K562 (cell line): ENCODE results near the gene SLCO2A1. TPM values are rescaled to one million over a fixed set of nuclear protein-coding genes. Genes with fewer than 3 reads are reported as not detected.

Experiments
- ATAC-seq: fragments of 200-7000 bp; cut with Tn5 transposase; 3 replicates; pipeline ENCODE4 v1.9.1; 2020; ENCODE audit warnings: moderate library complexity
- BruUV-seq: library from RNA; stranded (reverse); fragments of 400-500 nt; replicated peaks from 2 replicates; lab custom pipeline; 2021; lab: Mats Ljungman, UMichigan
- CTCF ChIA-PET: fragments of 300-600 bp; formaldehyde crosslinking; extraction: SDS; loops from one replicate; lab custom pipeline; 2021; ENCODE audit warnings: low intra/inter-chr PET ratio; lab: Yijun Ruan, JAX
- POLR2A ChIA-PET: fragments of 300-600, 350-650 bp; sonication (Branson Sonifier 250); formaldehyde crosslinking; extraction: SDS; loops from one replicate; lab custom pipeline; 2021; ENCODE audit warnings: antibody characterized with exemption, inconsistent platforms; lab: Yijun Ruan, JAX
- DNase-seq, 4 experiments: peaks; one replicate each; pipeline versions ENCODE4 v3.0.0 to v3.0.0-alpha.2; 2011 to 2018; ENCODE audit warnings: low spot score in 3 of 4, mixed read lengths in 3 of 4; ENCODE audit errors: extremely low read depth in 1 of 4
- FAIRE-seq: peaks from 2 replicates; lab custom pipeline; 2011; peaks lifted over from hg19 to GRCh38; lab: Jason Lieb, UNC
- H2AFZ ChIP-seq: 2 replicates; pipeline ENCODE4 v1.6.0; 2011; ENCODE audit warnings: low read depth, low read length, control low read depth, inconsistent platforms
- H3K27ac ChIP-seq: fragments of 200-600 bp; 3 replicates; pipeline ENCODE4 v1.8.0; 2011; ENCODE audit warnings: low read depth, mild to moderate bottlenecking, control low read depth, inconsistent platforms, low read length, moderate library complexity, mixed read lengths; ENCODE audit errors: extremely low read depth
- H3K27me3 ChIP-seq, 2 experiments: fragments of 300-600 bp in 1 of 2; 2 replicates in 1 of 2; 3 replicates in 1 of 2; pipeline versions ENCODE4 v1.6.0 to v1.8.0; 2011; ENCODE audit warnings: inconsistent platforms in 2 of 2, low read length in 2 of 2, mild to moderate bottlenecking in 1 of 2, mixed read lengths in 1 of 2, moderate library complexity in 1 of 2; ENCODE audit not compliant: control insufficient read depth in 2 of 2, insufficient read depth in 2 of 2
- H3K36me3 ChIP-seq: fragments of 300-600 bp; 3 replicates; pipeline ENCODE4 v1.8.0; 2011; ENCODE audit warnings: mild to moderate bottlenecking, low read length, inconsistent platforms; ENCODE audit not compliant: control insufficient read depth, insufficient read depth
- H3K4me1 ChIP-seq, 2 experiments: fragments of 200-600 bp in 1 of 2; replicated peaks in 1 of 2; 2 replicates in 1 of 2; 3 replicates in 1 of 2; pipeline versions ENCODE4 v1.5.1 to v1.8.0; 2011; ENCODE audit warnings: inconsistent platforms in 2 of 2, low read length in 2 of 2, mild to moderate bottlenecking in 1 of 2, mixed read lengths in 1 of 2, moderate library complexity in 1 of 2; ENCODE audit not compliant: control insufficient read depth in 2 of 2, insufficient read depth in 2 of 2
- H3K4me2 ChIP-seq: 2 replicates; pipeline ENCODE4 v1.6.1; 2011; ENCODE audit warnings: low read length, control low read depth, inconsistent platforms, mixed read lengths; ENCODE audit not compliant: insufficient read depth
- H3K4me3 ChIP-seq: fragments of 200-600 bp; sonication (generic), shearing (Covaris generic); 2 replicates; pipeline ENCODE4 v1.5.1; 2016; ENCODE audit warnings: control low read depth, inconsistent platforms
- H3K79me2 ChIP-seq: fragments of 200-600 bp; 3 replicates; pipeline ENCODE4 v1.8.0; 2011; ENCODE audit warnings: low read length, inconsistent platforms; ENCODE audit not compliant: control insufficient read depth, insufficient read depth
- H3K9ac ChIP-seq, 2 experiments: 2 replicates each; pipeline versions ENCODE4 v1.6.0 to v1.6.1; 2011; ENCODE audit warnings: low read depth in 2 of 2, low read length in 2 of 2, control low read depth in 1 of 2, inconsistent platforms in 1 of 2, mild to moderate bottlenecking in 1 of 2, mixed read lengths in 1 of 2; ENCODE audit not compliant: insufficient read depth in 1 of 2
- H3K9me1 ChIP-seq: one replicate; pipeline ENCODE4 v1.6.0; 2011; ENCODE audit warnings: inconsistent platforms, mild to moderate bottlenecking, low read length, moderate library complexity; ENCODE audit not compliant: control insufficient read depth, insufficient read depth
- H3K9me3 ChIP-seq: replicated peaks from 2 replicates; pipeline ENCODE4 v1.5.1; 2011; ENCODE audit warnings: low read depth, low read length, inconsistent platforms; ENCODE audit not compliant: control insufficient read depth, insufficient read depth
- H4K20me1 ChIP-seq: replicated peaks from 2 replicates; pipeline ENCODE4 v1.6.1; 2011; ENCODE audit warnings: low read length, inconsistent platforms, mixed read lengths; ENCODE audit not compliant: control insufficient read depth, insufficient read depth
- COPS2 ChIP-seq: fragments of 450-650 bp; conservative IDR thresholded peaks from 2 replicates; pipeline ENCODE4 v1.6.1; 2016; ENCODE audit warnings: mild to moderate bottlenecking, moderate library complexity
- ELK1 ChIP-seq: sonication (generic); formaldehyde crosslinking; IDR thresholded peaks from 2 replicates; pipeline ENCODE4 v1.8.1; 2022; ENCODE audit warnings: missing genetic modification reagents
- ETS1 ChIP-seq: conservative IDR thresholded peaks from 2 replicates; pipeline ENCODE4 v1.6.1; 2011; ENCODE audit warnings: low read depth, mild to moderate bottlenecking, low read length; ENCODE audit not compliant: control insufficient read depth
- MAZ ChIP-seq, 2 experiments: fragments of 450-650 bp in 1 of 2; sonication (generic) in 1 of 2; formaldehyde crosslinking; IDR thresholded peaks in 1 of 2; conservative IDR thresholded peaks in 1 of 2; 2 replicates each; pipeline versions ENCODE4 v1.4.0 to v1.5.0; 2020; ENCODE audit warnings: mild to moderate bottlenecking in 1 of 2, missing genetic modification reagents in 1 of 2
- MTA1 ChIP-seq: fragments of 450-650 bp; IDR thresholded peaks from 2 replicates; pipeline ENCODE4 v1.6.1; 2017; ENCODE audit warnings: borderline replicate concordance
- NCOA4 ChIP-seq: fragments of 450-650 bp; IDR thresholded peaks from 2 replicates; pipeline ENCODE4 v1.6.1; 2018; ENCODE audit warnings: mild to moderate bottlenecking; ENCODE audit not compliant: partially characterized antibody
- PCBP2 ChIP-seq: fragments of 200-400 bp; formaldehyde crosslinking; IDR thresholded peaks from 2 replicates; pipeline ENCODE4 v1.6.1; 2018; ENCODE audit warnings: low read length, low read depth, mild to moderate bottlenecking, moderate library complexity; ENCODE audit not compliant: poor library complexity, severe bottlenecking
- PTBP1 ChIP-seq: fragments of 200-400 bp; formaldehyde crosslinking; IDR thresholded peaks from 2 replicates; pipeline ENCODE4 v1.6.1; 2017; ENCODE audit warnings: low read depth, low read length
- ZBTB49 ChIP-seq: sonication (generic); formaldehyde crosslinking; IDR thresholded peaks from 2 replicates; pipeline ENCODE4 v1.8.0; 2022; ENCODE audit warnings: missing genetic modification reagents, mild to moderate bottlenecking, borderline replicate concordance
- ZNF316 ChIP-seq: fragments of 450-650 bp; IDR thresholded peaks from 2 replicates; pipeline ENCODE4 v1.6.1; 2016
- ZNF778 ChIP-seq: fragments of 450-650 bp; formaldehyde crosslinking; IDR thresholded peaks from 2 replicates; pipeline ENCODE4 v1.4.0; 2020; ENCODE audit warnings: mild to moderate bottlenecking, moderate library complexity
- WGBS: fragments of 100-300 bp; shearing (Covaris generic); methylation state at CpG from one replicate; pipeline ENCODE4 v1.1.6; 2016; ENCODE audit warnings: low coverage, mixed read lengths; ENCODE audit not compliant: insufficient coverage; ENCODE audit errors: missing lambda C conversion rate; 5-methylcytosine and 5-hydroxymethylcytosine counted together
- in situ Hi-C: fragments of 300-500 bp; cut with MboI; formaldehyde crosslinking; loops from 4 replicates; pipeline ENCODE4 v1.15.0; 2018; ENCODE audit warnings: inconsistent platforms, mixed read lengths
- intact Hi-C: fragments of 100-400 bp; cut with micrococcal nuclease; formaldehyde crosslinking; loops from 2 replicates; pipeline ENCODE4 v1.14.2; 2022
- polyA plus RNA-seq, 8 experiments: library from polyadenylated mRNA; depleted of rRNA in 4 of 8; stranded (reverse) in 5 of 8; unstranded in 3 of 8; fragments of >200 nt; fragmentation: Nextera tagmentation in 2 of 8; fragmentation: Illumina TruSeq in 1 of 8; extraction: Ambion mirVana in 2 of 8; extraction: Trizol in 1 of 8; gene quantifications; 2 replicates each; pipeline versions ENCODE4 v1.2.1 to v1.2.3, GENCODE V29; 2011 to 2014; ENCODE audit warnings: inconsistent platforms in 1 of 8, missing spikeins in 1 of 8
- total RNA-seq, 7 experiments: library from RNA; depleted of rRNA in 6 of 7; stranded (reverse); fragments of >200 nt in 6 of 7; fragmentation: Illumina TruSeq in 2 of 7; extraction: Trizol in 2 of 7; gene quantifications; 2 replicates each; pipeline versions ENCODE4 v1.2.1 to v1.2.3, GENCODE V29; 2011 to 2021; ENCODE audit warnings: low replicate concordance in 1 of 7

Gene SLCO2A1
- total and polyA plus RNA-seq, 9 of the 15 experiments (the other 6 are each of a cell fraction or from before 2014, with no cell fraction given) = 0.16 to 1.0 TPM; not detected in 7

GRCh38 chr3:133983576-133984560 is 45.9 kb downstream of the SLCO2A1 start:
- FAIRE-seq = no peak
- Histone ChIP-seq H3K9me1 (no peaks in the 10 kb centered on the region), H3K9ac (no peak overlapping the region), H3K36me3 (no peaks in the 10 kb centered on the region), H4K20me1 (no peaks in the 10 kb centered on the region; the same call in 1 of the 2 replicates), H3K4me2 (no peak overlapping the region), H2AFZ (no peak overlapping the region), H3K4me1 (no peaks in the 10 kb centered on the region), H3K27me3 (peaks cover 4 to 11% of the 10 kb centered on the region in 2 experiments; a peak in 3 of 5 replicates), H3K79me2 (no peaks in the 10 kb centered on the region), H3K9me3 (no peaks in the 10 kb centered on the region), H3K27ac (no peak overlapping the region), H3K4me3 (no peak overlapping the region)
- intact Hi-C loops = no loop called here
- BruUV-seq = no TSS peak
- CTCF ChIA-PET = no interaction called here
- POLR2A ChIA-PET = no interaction called here
- WGBS = 0% methylated on average over 7 of the region's 9 CpGs
- TF ChIP-seq PCBP2 = no peak
- TF ChIP-seq ZNF316 = no peak
- no peak for TF ChIP-seq COPS2
- no peak for TF ChIP-seq MTA1
- TF ChIP-seq PTBP1 = no peak
- TF ChIP-seq NCOA4 = no peak
- no peak for TF ChIP-seq ZBTB49 (CRISPR knock-in tag)
- TF ChIP-seq MAZ (CRISPR knock-in tag; conservative IDR thresholded peaks at IDR 0.05 in 1 of 2, IDR thresholded peaks at IDR 0.05 in 1 of 2) = no peak
- no peak for TF ChIP-seq ZNF778 (CRISPR knock-in tag)
- no peak for TF ChIP-seq ELK1
- no peak for TF ChIP-seq ETS1
- no peak for ATAC-seq
- in situ Hi-C loops = no loop called here
- DNase-seq = no peak
